ENCODE measurements around the gene TEAD3.
"Not testable (repeated sequence)": the region's sequence is repeated elsewhere in the genome, so short reads cannot be mapped to it uniquely, and the experiment has no call there.

The TEAD3 gene

GRCh38 chr6:35451354-35452182 lies 45.3 kb downstream of the TEAD3 start:
- no peak for DNase-seq (ENCODE audit: low spot score)

- peak; percentile 89 for DNase-seq (ENCODE audit: low spot score)
Measured at GRCh38 chr6:35449287-35449881, 47.5 kb downstream of the TEAD3 start.

- no peak for DNase-seq (ENCODE audit: low spot score)
Measured at GRCh38 chr6:35448191-35448590, 48.7 kb downstream of the TEAD3 start.

GRCh38 chr6:35445691-35446090 lies 51.2 kb downstream of the TEAD3 start:
- DNase-seq (ENCODE audit: low spot score), result no peak

GRCh38 chr6:35443341-35444030 lies 53.4 kb downstream of the TEAD3 start:
- DNase-seq (ENCODE audit: low spot score), result no peak

- no peak for DNase-seq (ENCODE audit: low spot score)
Measured at GRCh38 chr6:35442693-35443092, 54.2 kb downstream of the TEAD3 start.

GRCh38 chr6:35441642-35442041 lies 55.2 kb downstream of the TEAD3 start:
- no peak for DNase-seq (ENCODE audit: low spot score)

GRCh38 chr6:35441205-35441604 lies 55.7 kb downstream of the TEAD3 start:
- DNase-seq (ENCODE audit: low spot score), result no peak

GRCh38 chr6:35439308-35439707 lies 57.6 kb downstream of the TEAD3 start:
- no peak for DNase-seq (ENCODE audit: low spot score)

- DNase-seq (ENCODE audit: low spot score), result not testable (repeated sequence)
Measured at GRCh38 chr6:35438378-35439065, 58.4 kb downstream of the TEAD3 start.

- DNase-seq (ENCODE audit: low spot score), result no peak
Measured at GRCh38 chr6:35436071-35436857, 60.6 kb downstream of the TEAD3 start.

GRCh38 chr6:35435074-35435837 lies 61.6 kb downstream of the TEAD3 start:
- DNase-seq (ENCODE audit: low spot score), result no peak

- DNase-seq (ENCODE audit: low spot score), result not testable (repeated sequence)
Measured at GRCh38 chr6:35432702-35433101, 64.2 kb downstream of the TEAD3 start.

- no peak for DNase-seq (ENCODE audit: low spot score)
Measured at GRCh38 chr6:35432291-35432690, 64.6 kb downstream of the TEAD3 start.

GRCh38 chr6:35429463-35429862 lies 67.4 kb downstream of the TEAD3 start:
- no peak for DNase-seq (ENCODE audit: low spot score)

- DNase-seq (ENCODE audit: low spot score), result no peak
Measured at GRCh38 chr6:35428421-35429149, 68.3 kb downstream of the TEAD3 start.

GRCh38 chr6:35427851-35428321 lies 69.0 kb downstream of the TEAD3 start:
- DNase-seq (ENCODE audit: low spot score), result peak; percentile 78

- DNase-seq (ENCODE audit: low spot score), result no peak
Measured at GRCh38 chr6:35427435-35427834, 69.4 kb downstream of the TEAD3 start.

- no peak for DNase-seq (ENCODE audit: low spot score)
Measured at GRCh38 chr6:35426074-35426473, 70.8 kb downstream of the TEAD3 start.

GRCh38 chr6:35425284-35425683 lies 71.6 kb downstream of the TEAD3 start:
- peak; percentile 81 for DNase-seq (ENCODE audit: low spot score)

Data from AG08396 (cell line).